ENCODE measurements around the gene AJAP1.

The AJAP1 gene

DNA sequence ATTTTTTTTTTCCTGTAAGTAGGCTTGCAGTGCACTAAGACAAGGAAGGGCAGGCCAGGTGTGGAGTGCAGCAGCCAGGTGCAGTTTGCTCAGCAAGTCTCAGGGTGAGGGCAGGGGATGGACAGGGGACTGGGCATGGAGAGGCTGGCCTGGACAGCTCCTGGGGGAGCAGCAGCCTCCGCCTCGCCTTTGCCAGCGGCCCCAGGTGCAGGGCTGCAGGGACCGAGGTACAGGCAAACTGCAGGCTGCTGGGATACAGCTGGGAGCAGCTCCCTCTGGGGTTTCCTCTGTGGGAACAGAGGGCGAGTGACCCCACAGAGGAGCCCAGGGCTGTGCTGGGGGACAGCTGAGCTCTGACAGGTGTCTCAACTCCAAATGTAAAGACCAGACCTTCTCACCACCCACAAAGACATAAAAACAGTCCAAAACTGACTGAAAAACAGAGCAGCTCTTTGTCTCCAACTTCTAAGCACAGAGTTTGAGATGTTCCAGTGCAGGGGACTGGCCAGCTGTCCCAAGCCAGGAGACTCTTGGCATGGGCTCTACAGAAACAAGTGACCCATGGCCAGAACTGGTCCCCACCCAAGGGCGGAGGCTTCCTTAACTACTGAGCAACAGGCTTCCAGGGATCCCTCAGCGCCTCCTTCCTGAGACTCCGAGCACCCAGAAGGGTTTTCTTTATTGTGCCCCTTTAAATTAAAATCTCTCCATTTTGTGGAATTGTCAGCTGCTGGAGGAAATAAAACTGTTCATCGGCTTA is 27.7 kb upstream of the AJAP1 start:
- H3K79me2 ChIP-seq (ENCODE audit: low read length), result no peaks in the 10 kb centered on the region
- no peaks in the 10 kb centered on the region; the same call in 1 of the 2 replicates for H3K27me3 ChIP-seq (ENCODE audit: low read depth, low read length)
- H3K9me3 ChIP-seq (ENCODE audit: insufficient read depth, low read length), result no peaks in the 10 kb centered on the region
- no peak overlapping the region for H3K4me2 ChIP-seq (ENCODE audit: low read length)
- no peak overlapping the region for H3K27ac ChIP-seq (ENCODE audit: low read length)
- no peak overlapping the region for H2AFZ ChIP-seq (ENCODE audit: low read depth, low read length)
- H3K36me3 ChIP-seq (replicated peaks; ENCODE audit: low read depth, low read length), result no peaks in the 10 kb centered on the region
- H3K4me1 ChIP-seq (ENCODE audit: low read length), result peaks cover 13% of the 10 kb centered on the region
- no peak overlapping the region for H3K4me3 ChIP-seq (ENCODE audit: low read length)
- no peaks in the 10 kb centered on the region for H4K20me1 ChIP-seq (ENCODE audit: insufficient read depth, low read length)
- TF ChIP-seq EZH2phosphoT487 (IDR thresholded peaks at IDR 0.05; ENCODE audit: low read depth), result no peak
- TF ChIP-seq, protein P1, sequence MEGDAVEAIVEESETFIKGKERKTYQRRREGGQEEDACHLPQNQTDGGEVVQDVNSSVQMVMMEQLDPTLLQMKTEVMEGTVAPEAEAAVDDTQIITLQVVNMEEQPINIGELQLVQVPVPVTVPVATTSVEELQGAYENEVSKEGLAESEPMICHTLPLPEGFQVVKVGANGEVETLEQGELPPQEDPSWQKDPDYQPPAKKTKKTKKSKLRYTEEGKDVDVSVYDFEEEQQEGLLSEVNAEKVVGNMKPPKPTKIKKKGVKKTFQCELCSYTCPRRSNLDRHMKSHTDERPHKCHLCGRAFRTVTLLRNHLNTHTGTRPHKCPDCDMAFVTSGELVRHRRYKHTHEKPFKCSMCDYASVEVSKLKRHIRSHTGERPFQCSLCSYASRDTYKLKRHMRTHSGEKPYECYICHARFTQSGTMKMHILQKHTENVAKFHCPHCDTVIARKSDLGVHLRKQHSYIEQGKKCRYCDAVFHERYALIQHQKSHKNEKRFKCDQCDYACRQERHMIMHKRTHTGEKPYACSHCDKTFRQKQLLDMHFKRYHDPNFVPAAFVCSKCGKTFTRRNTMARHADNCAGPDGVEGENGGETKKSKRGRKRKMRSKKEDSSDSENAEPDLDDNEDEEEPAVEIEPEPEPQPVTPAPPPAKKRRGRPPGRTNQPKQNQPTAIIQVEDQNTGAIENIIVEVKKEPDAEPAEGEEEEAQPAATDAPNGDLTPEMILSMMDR (IDR thresholded peaks at IDR 0.05; ENCODE audit: low read depth, low read length), result no peak
- no peak overlapping the region for H3K9ac ChIP-seq (ENCODE audit: low read length)

DNA sequence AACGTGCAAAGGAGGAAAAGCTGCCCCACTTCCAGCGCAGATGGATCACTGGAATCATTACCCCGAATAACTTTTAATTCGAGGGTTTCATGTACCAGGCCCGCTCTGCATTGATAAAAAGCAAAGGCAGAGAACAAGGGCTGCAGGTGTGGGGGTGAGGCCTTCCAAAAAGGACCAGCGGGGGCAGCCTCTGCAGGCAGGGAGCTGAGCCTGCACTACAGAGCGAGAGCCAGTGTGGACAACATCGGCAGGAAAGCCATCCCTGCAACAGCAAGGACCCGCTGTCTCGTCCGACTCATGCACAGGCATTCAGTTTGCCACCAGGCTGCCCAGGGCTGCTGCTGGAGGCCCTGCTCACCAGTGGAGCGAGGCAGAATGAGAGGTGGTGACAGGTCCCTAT is 27.1 kb upstream of the AJAP1 start:
- no peaks in the 10 kb centered on the region for H3K9me3 ChIP-seq (ENCODE audit: insufficient read depth, low read length)
- H3K4me1 ChIP-seq (ENCODE audit: low read length), result peaks cover 7% of the 10 kb centered on the region
- H3K79me2 ChIP-seq (ENCODE audit: low read length), result no peaks in the 10 kb centered on the region
- no peaks in the 10 kb centered on the region for H4K20me1 ChIP-seq (ENCODE audit: insufficient read depth, low read length)
- no peaks in the 10 kb centered on the region for H3K36me3 ChIP-seq (replicated peaks; ENCODE audit: low read depth, low read length)
- TF ChIP-seq, protein P1 (IDR thresholded peaks at IDR 0.05; ENCODE audit: low read depth, low read length), result no peak; the same call in 1 of the 2 replicates
- no peak for TF ChIP-seq EZH2phosphoT487 (IDR thresholded peaks at IDR 0.05; ENCODE audit: low read depth)
- H3K27me3 ChIP-seq (ENCODE audit: low read depth, low read length), result no peaks in the 10 kb centered on the region
- H3K4me3 ChIP-seq (ENCODE audit: low read length), result no peak overlapping the region
- no peak overlapping the region for H3K4me2 ChIP-seq (ENCODE audit: low read length)
- no peak overlapping the region for H3K9ac ChIP-seq (ENCODE audit: low read length)
- H3K27ac ChIP-seq (ENCODE audit: low read length), result no peak overlapping the region
- no peak overlapping the region for H2AFZ ChIP-seq (ENCODE audit: low read depth, low read length)

DNA sequence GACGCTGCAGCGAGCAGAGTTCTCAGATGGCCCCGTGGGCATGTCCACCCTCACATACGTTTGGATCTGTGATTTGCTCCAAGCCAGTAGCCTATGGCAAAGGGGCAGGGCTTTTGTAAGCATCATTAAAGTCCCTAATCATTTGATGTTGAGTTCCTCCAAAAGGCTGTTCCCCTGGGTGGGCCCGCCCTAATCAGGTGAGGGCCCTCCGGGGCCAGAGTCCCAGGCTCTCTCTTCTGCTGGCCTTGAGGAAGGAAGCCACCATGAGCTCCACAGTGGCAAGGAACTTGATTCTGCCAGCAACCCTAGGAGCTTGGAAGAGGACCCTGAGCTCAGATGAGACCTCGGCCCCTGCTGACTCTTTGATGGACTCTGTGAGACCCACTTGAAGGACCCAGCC is 25.4 kb upstream of the AJAP1 start:
- Histone ChIP-seq H3K4me3 (ENCODE audit: low read length) (no peak overlapping the region), H4K20me1 (ENCODE audit: insufficient read depth, low read length) (no peaks in the 10 kb centered on the region), H3K4me2 (ENCODE audit: low read length) (no peak overlapping the region), H3K9me3 (ENCODE audit: insufficient read depth, low read length) (no peaks in the 10 kb centered on the region), H3K79me2 (ENCODE audit: low read length) (no peaks in the 10 kb centered on the region), H3K27me3 (ENCODE audit: low read depth, low read length) (no peaks in the 10 kb centered on the region), H3K27ac (ENCODE audit: low read length) (no peak overlapping the region), H3K9ac (ENCODE audit: low read length) (no peak overlapping the region), H3K36me3 (replicated peaks; ENCODE audit: low read depth, low read length) (no peaks in the 10 kb centered on the region), H2AFZ (ENCODE audit: low read depth, low read length) (no peak overlapping the region), H3K4me1 (ENCODE audit: low read length) (peaks cover 7% of the 10 kb centered on the region)
- TF ChIP-seq, protein P1 (IDR thresholded peaks at IDR 0.05; ENCODE audit: low read depth, low read length), result no peak
- no peak for TF ChIP-seq EZH2phosphoT487 (IDR thresholded peaks at IDR 0.05; ENCODE audit: low read depth)

DNA sequence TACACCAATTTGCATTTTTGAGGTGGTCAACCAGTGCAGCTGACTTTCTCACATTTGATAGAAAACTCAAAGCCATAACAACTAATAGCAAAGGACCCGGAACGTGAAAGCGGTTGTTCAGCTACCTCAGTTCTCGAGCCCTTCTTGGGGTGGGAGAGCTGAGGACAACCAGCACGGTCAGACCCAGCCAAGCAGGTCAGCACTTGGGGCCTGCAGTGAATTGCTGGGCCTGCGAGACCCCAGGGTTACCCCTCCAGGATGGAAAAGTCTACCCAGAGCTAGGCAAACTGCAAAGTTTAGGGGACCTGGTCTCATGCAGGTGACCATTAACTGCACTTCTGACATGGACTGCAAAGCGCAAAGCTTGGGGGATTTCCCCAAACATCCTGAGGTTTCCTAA is 23.8 kb upstream of the AJAP1 start:
- no peak overlapping the region for H3K4me2 ChIP-seq (ENCODE audit: low read length)

More for the DNA sequence above, 23.8 kb upstream of the AJAP1 start:
- Histone ChIP-seq H3K9ac (ENCODE audit: low read length) (no peak overlapping the region), H3K36me3 (replicated peaks; ENCODE audit: low read depth, low read length) (no peaks in the 10 kb centered on the region), H3K4me3 (ENCODE audit: low read length) (no peak overlapping the region), H3K9me3 (ENCODE audit: insufficient read depth, low read length) (no peaks in the 10 kb centered on the region), H3K27ac (ENCODE audit: low read length) (no peak overlapping the region), H4K20me1 (ENCODE audit: insufficient read depth, low read length) (no peaks in the 10 kb centered on the region), H3K79me2 (ENCODE audit: low read length) (no peaks in the 10 kb centered on the region), H3K4me1 (ENCODE audit: low read length) (peaks cover 7% of the 10 kb centered on the region), H2AFZ (ENCODE audit: low read depth, low read length) (no peak overlapping the region), H3K27me3 (ENCODE audit: low read depth, low read length) (no peaks in the 10 kb centered on the region)
- no peak for TF ChIP-seq EZH2phosphoT487 (IDR thresholded peaks at IDR 0.05; ENCODE audit: low read depth)
- TF ChIP-seq, protein P1 (IDR thresholded peaks at IDR 0.05; ENCODE audit: low read depth, low read length), result no peak

Data from OCI-LY3 (cell line).